H9 (cell line): ENCODE results near the gene ARAP2. TPM values are rescaled to one million over a fixed set of nuclear protein-coding genes. Genes with fewer than 3 reads are reported as not detected.

Source experiments
- DNase-seq: peaks from one replicate; pipeline ENCODE4 v3.0.0-alpha.2; 2017
- H2AFZ ChIP-seq: one replicate; pipeline ENCODE4 v1.6.1; 2013; ENCODE audit warnings: mild to moderate bottlenecking, low read length, control low read depth, moderate library complexity
- H2AK5ac ChIP-seq: 2 replicates; pipeline ENCODE4 v1.6.1; 2013; ENCODE audit warnings: low read length, control low read depth, mixed read lengths; ENCODE audit not compliant: insufficient read length
- H2BK120ac ChIP-seq: one replicate; pipeline ENCODE4 v1.6.1; 2013; ENCODE audit warnings: low read depth, mild to moderate bottlenecking, low read length, control low read depth, inconsistent platforms; ENCODE audit not compliant: poor library complexity, severe bottlenecking
- H2BK12ac ChIP-seq: 2 replicates; pipeline ENCODE4 v1.6.1; 2013; ENCODE audit warnings: low read length, control low read depth, mixed read lengths, low read depth; ENCODE audit not compliant: insufficient read length
- H2BK15ac ChIP-seq: 2 replicates; pipeline ENCODE4 v1.6.1; 2013; ENCODE audit warnings: low read depth, low read length, control low read depth
- H2BK20ac ChIP-seq: one replicate; pipeline ENCODE4 v1.6.1; 2013; ENCODE audit warnings: low read depth, mild to moderate bottlenecking, low read length, control low read depth, inconsistent platforms; ENCODE audit not compliant: poor library complexity, severe bottlenecking
- H2BK5ac ChIP-seq: 2 replicates; pipeline ENCODE4 v1.6.1; 2013; ENCODE audit warnings: low read length, control low read depth, mixed read lengths; ENCODE audit not compliant: insufficient read length
- H3K14ac ChIP-seq: 2 replicates; pipeline ENCODE4 v1.6.1; 2013; ENCODE audit warnings: low read length, control low read depth; ENCODE audit not compliant: insufficient read depth
- H3K18ac ChIP-seq: 2 replicates; pipeline ENCODE4 v1.6.1; 2013; ENCODE audit warnings: low read depth, mild to moderate bottlenecking, mixed read lengths, low read length, control low read depth; ENCODE audit not compliant: insufficient read length
- H3K23ac ChIP-seq: 2 replicates; pipeline ENCODE4 v1.6.1; 2013; ENCODE audit warnings: low read length, control low read depth, mixed read lengths, low read depth; ENCODE audit not compliant: insufficient read length
- H3K23me2 ChIP-seq: 2 replicates; pipeline ENCODE4 v1.6.1; 2013; ENCODE audit warnings: low read depth, mild to moderate bottlenecking, mixed read lengths, low read length, control low read depth; ENCODE audit not compliant: insufficient read length, poor library complexity, severe bottlenecking
- H3K27ac ChIP-seq: 2 replicates; pipeline ENCODE4 v1.5.1; 2013; ENCODE audit warnings: low read length, control low read depth, mixed read lengths, low read depth; ENCODE audit not compliant: insufficient read length
- H3K27me3 ChIP-seq: 2 replicates; pipeline ENCODE4 v1.6.1; 2013; ENCODE audit warnings: low read length, control low read depth, inconsistent platforms; ENCODE audit not compliant: insufficient read depth
- H3K4ac ChIP-seq: 2 replicates; pipeline ENCODE4 v1.6.1; 2013; ENCODE audit warnings: low read depth, mild to moderate bottlenecking, control low read depth, inconsistent platforms, low read length, moderate library complexity
- H3K4me1 ChIP-seq: 2 replicates; pipeline ENCODE4 v1.6.1; 2013; ENCODE audit warnings: low read length, control low read depth, inconsistent platforms; ENCODE audit not compliant: insufficient read depth
- H3K4me2 ChIP-seq: 2 replicates; pipeline ENCODE4 v1.6.1; 2013; ENCODE audit warnings: low read length, control low read depth, mixed read lengths; ENCODE audit not compliant: insufficient read length, insufficient read depth
- H3K56ac ChIP-seq: 2 replicates; pipeline ENCODE4 v1.6.1; 2013; ENCODE audit warnings: low read depth, mild to moderate bottlenecking, mixed read lengths, low read length, control low read depth; ENCODE audit not compliant: insufficient read length
- H3K79me1 ChIP-seq: 2 replicates; pipeline ENCODE4 v1.6.1; 2013; ENCODE audit warnings: low read depth, mild to moderate bottlenecking, moderate library complexity, low read length, control low read depth, inconsistent platforms; ENCODE audit not compliant: insufficient read depth, poor library complexity, severe bottlenecking
- H3K79me2 ChIP-seq: 2 replicates; pipeline ENCODE4 v1.6.1; 2013; ENCODE audit warnings: low read length, control low read depth, inconsistent platforms; ENCODE audit not compliant: insufficient read depth
- H3K9ac ChIP-seq: 2 replicates; pipeline ENCODE4 v1.6.1; 2013; ENCODE audit warnings: low read length, control low read depth, mixed read lengths; ENCODE audit not compliant: insufficient read length; ENCODE audit errors: extremely low read depth
- H3K9me3 ChIP-seq: one replicate; pipeline ENCODE4 v1.6.1; 2013; ENCODE audit warnings: low read depth, low read length, inconsistent platforms; ENCODE audit not compliant: control insufficient read depth
- H3T11ph ChIP-seq: one replicate; pipeline ENCODE4 v1.6.1; 2013; ENCODE audit warnings: mild to moderate bottlenecking, low read length, control low read depth, inconsistent platforms
- H4K20me1 ChIP-seq: one replicate; pipeline ENCODE4 v1.6.1; 2013; ENCODE audit not compliant: control insufficient read depth, insufficient read length, insufficient read depth
- H4K5ac ChIP-seq: 2 replicates; pipeline ENCODE4 v1.6.1; 2013; ENCODE audit warnings: low read depth, mild to moderate bottlenecking, mixed read lengths, low read length, control low read depth; ENCODE audit not compliant: insufficient read length
- H4K8ac ChIP-seq: replicated peaks from 2 replicates; pipeline ENCODE4 v1.6.1; 2013; ENCODE audit warnings: low read length, control low read depth, mixed read lengths, low read depth; ENCODE audit not compliant: insufficient read length
- H4K91ac ChIP-seq: 2 replicates; pipeline ENCODE4 v1.6.1; 2013; ENCODE audit warnings: low read depth, mild to moderate bottlenecking, moderate library complexity, mixed read lengths, low read length, control low read depth; ENCODE audit not compliant: insufficient read length
- H3K27ac Mint-ChIP-seq, 3 experiments: 2 replicates in 2 of 3; 3 replicates in 1 of 3; pipeline ENCODE4 v1.8.0; 2020 to 2021; ENCODE audit warnings: mixed read lengths in 3 of 3, mild to moderate bottlenecking in 1 of 3, moderate library complexity in 1 of 3
- H3K27me3 Mint-ChIP-seq: 2 replicates; pipeline ENCODE4 v1.8.0; 2021; ENCODE audit warnings: low read depth, mild to moderate bottlenecking, moderate library complexity, mixed read lengths
- H3K36me3 Mint-ChIP-seq, 3 experiments: 2 replicates in 2 of 3; 3 replicates in 1 of 3; pipeline ENCODE4 v1.8.0; 2020 to 2021; ENCODE audit warnings: low read depth in 3 of 3, mixed read lengths in 3 of 3; ENCODE audit not compliant: insufficient read depth in 1 of 3
- H3K4me1 Mint-ChIP-seq, 2 experiments: 2 replicates each; pipeline ENCODE4 v1.8.0; 2020; ENCODE audit warnings: mixed read lengths in 2 of 2
- H3K4me3 Mint-ChIP-seq, 2 experiments: 2 replicates in 1 of 2; 3 replicates in 1 of 2; pipeline ENCODE4 v1.8.0; 2020 to 2021; ENCODE audit warnings: mild to moderate bottlenecking in 2 of 2, mixed read lengths in 2 of 2, moderate library complexity in 1 of 2
- H3K9me3 Mint-ChIP-seq, 2 experiments: 2 replicates in 1 of 2; 3 replicates in 1 of 2; pipeline ENCODE4 v1.8.0; 2020; ENCODE audit warnings: mild to moderate bottlenecking in 2 of 2, mixed read lengths in 2 of 2, moderate library complexity in 1 of 2
- WGBS: extraction: QIAGEN DNeasy Blood & Tissue Kit; methylation state at CpG from one replicate; pipeline ENCODE4 v1.1.7; 2013; ENCODE audit warnings: missing lambda C conversion rate, low lambda C conversion rate, mixed read lengths; ENCODE audit not compliant: insufficient read length; ENCODE audit errors: extremely low coverage; 5-methylcytosine and 5-hydroxymethylcytosine counted together
- total RNA-seq: library from RNA; stranded (reverse); gene quantifications from 2 replicates; pipeline ENCODE4 v1.2.1, GENCODE V29; 2021
- TF ChIP-seq, protein P1 (sequence below): fragments of 200-600 bp; sonication (generic); conservative IDR thresholded peaks from 3 replicates; pipeline ENCODE4 v1.8.0; 2021; ENCODE audit warnings: antibody characterized with exemption, mild to moderate bottlenecking

Gene ARAP2
- total RNA-seq, 1 experiment from 2014 or later, result 6.3 TPM

GRCh38 chr4:36277533-36277932, 33.2 kb upstream of the ARAP2 start:
- Histone ChIP-seq H3K56ac (no peak overlapping the region), H2BK5ac (no peak overlapping the region), H4K20me1 (no peaks in the 10 kb centered on the region), H4K91ac (no peak overlapping the region), H3K9me3 (no peaks in the 10 kb centered on the region), H2BK120ac (no peak overlapping the region), H2BK12ac (no peak overlapping the region), H3K4me2 (no peak overlapping the region), H3K4me1 (no peaks in the 10 kb centered on the region), H2BK15ac (no peak overlapping the region), H3K18ac (no peak overlapping the region), H3T11ph (no peak overlapping the region), H3K9ac (no peak overlapping the region), H3K79me2 (no peaks in the 10 kb centered on the region), H3K23ac (no peak overlapping the region), H3K14ac (no peak overlapping the region), H3K4ac (no peak overlapping the region), H2AK5ac (no peak overlapping the region), H3K23me2 (no peaks in the 10 kb centered on the region), H3K79me1 (no peaks in the 10 kb centered on the region), H3K27me3 (no peaks in the 10 kb centered on the region), H4K5ac (no peak overlapping the region), H2BK20ac (no peak overlapping the region), H3K27ac (no peak overlapping the region), H2AFZ (no peak overlapping the region), H4K8ac (no peak overlapping the region)
- Mint-ChIP-seq H3K9me3 (no peaks in the 10 kb centered on the region), H3K4me1 (peaks cover 6 to 8% of the 10 kb centered on the region in 2 experiments), H3K36me3 (no peaks in the 10 kb centered on the region), H3K27ac (no peak overlapping the region; a peak in 1 of 7 replicates), H3K4me3 (no peak overlapping the region), H3K27me3 (no peaks in the 10 kb centered on the region; the same call in 1 of the 2 replicates)
- TF ChIP-seq, protein P1, sequence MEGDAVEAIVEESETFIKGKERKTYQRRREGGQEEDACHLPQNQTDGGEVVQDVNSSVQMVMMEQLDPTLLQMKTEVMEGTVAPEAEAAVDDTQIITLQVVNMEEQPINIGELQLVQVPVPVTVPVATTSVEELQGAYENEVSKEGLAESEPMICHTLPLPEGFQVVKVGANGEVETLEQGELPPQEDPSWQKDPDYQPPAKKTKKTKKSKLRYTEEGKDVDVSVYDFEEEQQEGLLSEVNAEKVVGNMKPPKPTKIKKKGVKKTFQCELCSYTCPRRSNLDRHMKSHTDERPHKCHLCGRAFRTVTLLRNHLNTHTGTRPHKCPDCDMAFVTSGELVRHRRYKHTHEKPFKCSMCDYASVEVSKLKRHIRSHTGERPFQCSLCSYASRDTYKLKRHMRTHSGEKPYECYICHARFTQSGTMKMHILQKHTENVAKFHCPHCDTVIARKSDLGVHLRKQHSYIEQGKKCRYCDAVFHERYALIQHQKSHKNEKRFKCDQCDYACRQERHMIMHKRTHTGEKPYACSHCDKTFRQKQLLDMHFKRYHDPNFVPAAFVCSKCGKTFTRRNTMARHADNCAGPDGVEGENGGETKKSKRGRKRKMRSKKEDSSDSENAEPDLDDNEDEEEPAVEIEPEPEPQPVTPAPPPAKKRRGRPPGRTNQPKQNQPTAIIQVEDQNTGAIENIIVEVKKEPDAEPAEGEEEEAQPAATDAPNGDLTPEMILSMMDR, result no peak
- no CpG with 5 or more reads among the region's 4 CpGs for WGBS
- DNase-seq, result no peak
